ENCODE data around the gene DLG1. TPM values are rescaled to one million over a fixed set of nuclear protein-coding genes. Genes with fewer than 3 reads are reported as not detected.

DLG1 gene
- total RNA-seq, 1 donor from 2014 or later, result 49.0 TPM

DNA sequence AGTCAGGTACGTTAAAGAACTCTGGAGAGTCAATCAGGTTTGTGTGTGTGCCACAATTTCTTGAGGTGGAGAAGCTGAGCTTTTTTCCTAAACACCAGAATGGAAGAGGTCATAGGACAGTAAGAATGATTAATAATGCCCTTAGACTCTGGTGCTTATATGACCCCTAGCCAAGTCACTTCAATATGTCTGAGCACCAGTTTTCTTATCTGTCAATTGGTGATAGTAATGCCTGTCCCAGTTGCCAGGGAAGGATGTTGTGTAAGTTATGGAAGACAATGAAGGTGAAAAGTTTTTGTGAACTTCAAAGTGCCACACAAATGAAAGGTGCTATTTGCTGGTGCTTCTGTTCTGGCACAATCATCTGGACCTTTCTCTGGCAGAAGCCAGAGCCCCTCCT lies 22.2 kb upstream of the DLG1 start:
- no peak for ATAC-seq
- DNase-seq (ENCODE audit: low spot score), result no peak

DNA sequence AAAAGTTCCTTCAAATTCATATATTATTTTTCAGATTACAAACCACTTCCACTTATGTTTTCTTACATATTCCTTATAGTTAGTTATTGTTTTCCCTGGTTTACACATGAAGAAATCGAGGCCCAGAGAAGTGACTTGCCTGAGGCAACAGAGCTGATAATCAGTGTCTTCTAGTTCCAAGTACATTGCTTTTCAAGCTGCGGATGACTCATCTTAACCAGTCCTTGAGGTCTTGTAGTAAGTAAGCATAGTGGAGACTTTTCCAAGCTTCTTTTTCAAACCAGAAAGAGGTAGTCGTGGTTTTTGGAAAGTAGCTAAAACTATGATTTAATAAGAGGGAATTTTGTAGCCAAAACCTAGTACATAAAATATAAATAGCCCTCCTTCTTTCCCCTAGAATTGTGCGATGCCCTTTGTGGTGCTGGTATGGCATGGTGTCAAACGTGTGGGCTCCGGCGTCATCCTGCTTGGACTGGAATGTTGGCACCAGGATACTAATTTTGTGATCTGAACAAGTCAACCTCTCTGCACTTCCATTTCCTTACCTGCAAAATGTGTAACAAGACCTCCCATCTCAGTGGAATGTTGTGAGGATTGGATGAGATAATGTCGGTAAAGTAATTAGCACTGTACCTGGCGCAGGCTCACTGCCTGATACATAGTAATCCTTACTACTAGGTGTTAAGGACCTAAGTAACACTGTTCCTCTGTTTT lies 19.0 kb upstream of the DLG1 start:
- DNase-seq (ENCODE audit: low spot score), result no peak
- no peak for ATAC-seq

- DNase-seq (ENCODE audit: low spot score), result no peak
- ATAC-seq, result no peak
Observed at GRCh38 chr3:197312431-197312830, 14.0 kb upstream of the DLG1 start.

- DNase-seq (ENCODE audit: low spot score), result no peak
- ATAC-seq, result no peak
Observed at GRCh38 chr3:197311591-197311990, 13.2 kb upstream of the DLG1 start.

- no peak for DNase-seq (ENCODE audit: low spot score)
- peak; percentile 92 for ATAC-seq
Observed at GRCh38 chr3:197309528-197310361, 11.3 kb upstream of the DLG1 start.

DNA sequence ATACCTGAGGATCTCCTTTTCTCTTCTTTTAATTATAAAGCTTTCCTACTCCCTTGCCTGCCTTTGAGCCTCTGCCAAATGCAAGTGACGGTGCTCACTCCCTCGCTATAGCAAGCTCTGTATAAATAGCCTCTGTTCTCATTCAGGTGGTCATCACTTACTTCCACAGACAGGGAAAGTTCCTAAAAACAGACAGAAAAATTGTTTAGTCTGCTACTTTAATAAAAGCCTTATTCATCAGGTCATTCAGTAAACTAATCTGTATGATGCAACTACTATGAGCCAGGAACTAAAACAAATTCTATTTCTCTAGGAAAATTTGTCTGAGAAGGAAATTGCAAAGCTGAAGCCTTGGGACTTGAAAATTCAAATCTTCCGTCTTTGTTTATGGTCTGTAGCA lies 10.2 kb upstream of the DLG1 start:
- DNase-seq (ENCODE audit: low spot score) (no peak), ATAC-seq (no peak)

DNA sequence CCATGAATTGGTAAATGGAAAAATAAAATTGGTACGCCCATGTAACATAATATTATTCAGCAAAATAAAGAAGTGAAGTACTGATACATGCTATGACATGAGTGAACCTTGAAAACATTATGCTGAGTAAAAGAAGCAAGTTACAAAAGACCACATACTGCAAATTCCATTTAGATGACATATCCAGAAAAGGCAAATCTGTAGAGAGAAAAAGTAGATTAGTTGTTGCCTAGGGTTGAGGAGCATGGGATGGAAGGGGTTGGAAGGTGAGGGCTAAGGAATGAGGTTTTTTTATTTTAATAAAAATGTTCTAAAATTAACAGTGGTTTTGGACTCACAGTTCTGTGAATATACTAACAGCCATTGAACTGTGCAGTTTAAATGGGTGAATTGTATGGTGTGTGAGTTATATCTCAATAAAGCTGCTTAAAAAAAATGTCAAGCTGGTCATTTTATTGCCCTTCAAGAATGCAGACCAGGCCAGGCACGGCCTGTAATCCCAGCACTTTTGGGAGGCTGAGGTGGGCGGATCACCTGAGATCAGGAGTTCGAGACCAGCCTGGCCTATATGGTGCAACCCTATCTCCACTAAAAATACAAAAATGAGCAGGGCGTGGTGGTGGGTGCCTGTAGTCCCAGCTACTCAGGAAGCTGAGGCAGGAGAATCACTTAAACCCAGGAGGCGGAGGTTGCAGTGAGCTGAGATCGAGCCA lies 8.1 kb upstream of the DLG1 start:
- DNase-seq (ENCODE audit: low spot score) (no peak), ATAC-seq (no peak)

DNA sequence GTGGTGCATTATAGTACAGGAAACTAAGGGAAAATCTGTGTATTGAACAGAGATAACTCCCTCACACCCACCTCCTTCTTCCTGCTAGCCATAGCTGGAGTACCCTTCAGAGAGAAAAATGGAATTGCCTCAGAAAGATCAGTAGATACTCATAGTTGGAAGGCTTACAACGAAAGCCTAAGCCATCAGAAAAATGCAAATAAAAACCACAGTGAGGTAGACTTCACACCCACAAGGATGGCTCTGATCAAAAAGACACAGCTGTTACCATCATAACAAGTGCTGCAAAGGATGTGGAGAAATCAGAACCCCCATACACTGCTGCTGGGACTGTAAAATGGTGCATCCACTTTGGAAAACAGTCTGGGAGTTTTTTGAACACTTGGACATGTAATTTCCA lies 7.4 kb upstream of the DLG1 start:
- no peak for ATAC-seq
- DNase-seq (ENCODE audit: low spot score), result no peak

DNA sequence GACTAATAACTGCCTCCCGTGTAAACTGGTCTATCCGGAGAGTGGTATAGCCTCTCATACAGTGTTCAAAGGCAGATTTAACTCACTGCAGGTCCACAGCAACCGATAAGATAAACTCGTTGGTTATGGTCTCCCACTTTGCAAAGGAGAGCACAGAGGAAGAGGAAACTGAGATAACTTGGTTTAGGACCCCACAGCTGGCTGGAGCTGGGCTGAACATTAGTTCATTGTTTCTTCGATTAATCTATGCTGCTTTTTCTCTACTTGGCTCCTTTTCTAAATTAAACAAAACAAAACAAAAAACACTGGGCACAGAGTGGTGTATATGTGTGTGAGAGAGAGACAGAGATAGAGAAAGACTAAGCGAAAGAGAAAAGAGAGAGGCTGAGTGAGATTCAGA lies 5.0 kb upstream of the DLG1 start:
- ATAC-seq (no peak), DNase-seq (ENCODE audit: low spot score) (no peak)

GRCh38 chr3:197302696-197303341 lies 4.4 kb upstream of the DLG1 start:
- DNase-seq (ENCODE audit: low spot score) (no peak), ATAC-seq (no peak)

- DNase-seq (ENCODE audit: low spot score), result no peak
- no peak for ATAC-seq
Observed at GRCh38 chr3:197302033-197302432, 3.6 kb upstream of the DLG1 start.

GRCh38 chr3:197300361-197300760 lies 1.9 kb upstream of the DLG1 start:
- ATAC-seq (no peak), DNase-seq (ENCODE audit: low spot score) (no peak)

- ATAC-seq, result peak; percentile 57
- DNase-seq (ENCODE audit: low spot score), result peak; percentile 75
Observed at GRCh38 chr3:197298945-197299854, 788 bp upstream of the DLG1 start.

DNA sequence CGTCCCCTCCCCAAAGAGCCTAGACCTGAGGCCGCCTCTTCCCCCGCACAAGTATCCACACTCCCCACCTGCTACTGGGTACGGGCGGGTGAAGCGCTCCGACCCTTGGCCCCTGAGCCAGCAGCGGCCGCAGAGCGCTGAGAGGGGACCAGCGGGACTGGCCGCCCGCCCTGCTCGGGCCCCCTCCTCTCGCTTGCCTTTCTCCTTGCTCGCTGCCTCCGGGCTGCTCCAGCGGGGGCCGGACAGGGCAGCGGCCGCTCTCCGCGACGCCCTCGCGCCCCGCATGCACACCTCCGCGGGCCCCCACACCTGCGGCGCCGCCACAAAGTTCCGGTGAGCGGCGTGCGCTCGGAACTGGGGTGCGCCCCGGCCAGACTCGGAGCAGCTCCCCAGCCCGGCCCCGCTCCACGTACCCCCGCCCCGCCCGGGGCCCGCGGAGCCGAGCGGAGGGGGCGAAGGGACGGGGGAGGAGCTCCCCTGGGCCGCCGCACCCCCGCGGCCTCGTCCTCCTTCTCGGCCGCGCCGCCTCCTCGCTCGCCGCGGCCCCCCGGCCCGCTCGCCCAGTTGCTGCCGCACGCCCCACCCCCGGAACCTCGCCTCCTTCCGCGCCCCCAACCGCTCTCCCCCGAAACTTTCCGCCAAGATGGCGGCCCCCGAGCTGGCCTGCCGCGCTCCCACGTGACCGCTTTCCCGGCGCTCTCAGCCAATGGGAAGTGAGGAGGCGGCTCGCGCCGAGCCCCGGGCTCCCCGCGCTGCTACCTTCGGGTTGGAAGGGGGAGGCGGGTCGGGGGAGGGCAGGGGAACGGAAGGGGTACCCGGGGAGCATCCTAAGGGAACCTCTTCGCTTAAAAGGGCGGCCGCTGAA lies 704 bp downstream of the DLG1 start:
- ATAC-seq (peak; percentile 83), DNase-seq (ENCODE audit: low spot score) (peak; percentile 92)

- DNase-seq (ENCODE audit: low spot score) (no peak), ATAC-seq (no peak)
Observed at GRCh38 chr3:197297002-197297401, 1.4 kb downstream of the DLG1 start.

DNA sequence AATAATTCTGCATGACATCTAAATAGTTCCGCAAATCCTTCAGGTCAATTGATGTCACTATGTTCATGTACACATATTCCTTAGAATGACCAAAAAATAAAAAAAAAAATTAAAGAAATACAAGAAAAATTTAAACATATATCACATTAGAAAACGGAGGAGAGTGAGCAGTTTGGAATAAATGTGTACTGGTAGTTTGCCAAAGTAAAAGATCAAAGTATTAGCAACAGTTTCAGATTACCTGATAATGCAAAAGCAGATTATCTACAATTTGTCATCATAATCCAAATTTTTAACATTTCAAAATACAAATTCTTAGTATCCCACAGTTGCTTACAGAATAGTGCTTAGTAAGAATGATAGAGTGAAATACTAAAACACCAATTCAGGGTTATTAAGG lies 1.9 kb downstream of the DLG1 start:
- ATAC-seq, result no peak

DNA sequence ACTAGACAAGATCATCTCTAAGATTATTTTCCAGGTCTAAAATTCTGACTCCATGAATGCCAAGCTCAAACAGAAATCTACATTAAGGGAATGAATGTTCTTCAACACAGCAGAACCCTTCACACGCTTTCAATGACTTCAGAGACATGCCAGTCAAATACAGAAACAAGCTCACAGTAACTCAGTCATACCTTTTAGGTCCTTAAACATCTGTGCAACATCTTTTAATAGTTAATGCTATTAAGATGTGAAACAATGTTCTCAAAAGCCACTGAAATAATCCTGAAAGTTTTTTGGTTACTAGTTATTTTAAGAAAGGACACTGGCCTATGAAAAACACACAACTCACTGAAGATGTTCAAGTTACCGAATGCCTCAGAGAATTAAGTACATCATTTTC lies 2.5 kb downstream of the DLG1 start:
- ATAC-seq, result no peak
- DNase-seq (ENCODE audit: low spot score), result no peak

More for the DNA sequence above, 1.9 kb downstream of the DLG1 start:
- DNase-seq (ENCODE audit: low spot score), result no peak

DNA sequence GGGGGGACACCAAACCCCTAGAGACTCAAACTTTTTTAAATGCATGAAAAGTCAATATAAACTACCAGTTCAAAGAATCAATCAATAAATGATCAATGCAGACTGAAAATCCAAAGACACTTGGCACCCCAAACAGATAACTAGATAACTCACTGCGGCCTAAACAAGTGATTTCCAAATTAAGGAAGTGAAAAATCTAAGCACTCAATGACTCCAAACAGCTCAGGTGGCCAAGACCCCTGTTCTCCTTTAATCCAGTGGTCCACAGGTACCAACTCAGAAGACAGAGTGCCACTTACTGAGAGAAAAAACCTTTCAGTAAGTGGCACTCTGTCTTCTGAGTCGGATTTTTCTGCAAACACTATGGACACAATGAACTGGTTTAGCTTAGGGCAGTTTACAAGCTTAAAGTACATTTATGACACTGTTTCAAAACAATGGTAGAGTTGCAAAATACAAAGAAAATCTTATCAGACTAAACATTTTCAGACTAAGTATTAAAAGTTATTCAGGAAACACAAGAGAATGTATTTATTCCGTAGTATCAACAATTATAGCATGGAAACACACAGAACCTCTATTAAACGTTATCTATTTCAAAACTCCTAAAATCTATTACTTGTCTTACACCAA lies 4.7 kb downstream of the DLG1 start:
- no peak for ATAC-seq
- DNase-seq (ENCODE audit: low spot score), result no peak

GRCh38 chr3:197292648-197293047 lies 5.8 kb downstream of the DLG1 start:
- DNase-seq (ENCODE audit: low spot score) (no peak), ATAC-seq (no peak)

Data from left lobe of liver (tissue), 2 donors.